IMR-90 (cell line): ENCODE data around the gene USP12.

Experiments
- RAD21 ChIP-seq: IDR thresholded peaks from 2 replicates; pipeline ENCODE4 v1.6.1; 2012; ENCODE audit warnings: low read length, improper control_type of control experiment
- TF ChIP-seq, protein P1 (sequence below): conservative IDR thresholded peaks from 2 replicates; pipeline ENCODE4 v1.5.1; 2012; ENCODE audit warnings: mild to moderate bottlenecking, low read depth, low read length, improper control_type of control experiment

GRCh38 chr13:27193496-27193895 is 21.9 kb upstream of the USP12 start:
- TF ChIP-seq, protein P1, sequence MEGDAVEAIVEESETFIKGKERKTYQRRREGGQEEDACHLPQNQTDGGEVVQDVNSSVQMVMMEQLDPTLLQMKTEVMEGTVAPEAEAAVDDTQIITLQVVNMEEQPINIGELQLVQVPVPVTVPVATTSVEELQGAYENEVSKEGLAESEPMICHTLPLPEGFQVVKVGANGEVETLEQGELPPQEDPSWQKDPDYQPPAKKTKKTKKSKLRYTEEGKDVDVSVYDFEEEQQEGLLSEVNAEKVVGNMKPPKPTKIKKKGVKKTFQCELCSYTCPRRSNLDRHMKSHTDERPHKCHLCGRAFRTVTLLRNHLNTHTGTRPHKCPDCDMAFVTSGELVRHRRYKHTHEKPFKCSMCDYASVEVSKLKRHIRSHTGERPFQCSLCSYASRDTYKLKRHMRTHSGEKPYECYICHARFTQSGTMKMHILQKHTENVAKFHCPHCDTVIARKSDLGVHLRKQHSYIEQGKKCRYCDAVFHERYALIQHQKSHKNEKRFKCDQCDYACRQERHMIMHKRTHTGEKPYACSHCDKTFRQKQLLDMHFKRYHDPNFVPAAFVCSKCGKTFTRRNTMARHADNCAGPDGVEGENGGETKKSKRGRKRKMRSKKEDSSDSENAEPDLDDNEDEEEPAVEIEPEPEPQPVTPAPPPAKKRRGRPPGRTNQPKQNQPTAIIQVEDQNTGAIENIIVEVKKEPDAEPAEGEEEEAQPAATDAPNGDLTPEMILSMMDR, result no peak
- TF ChIP-seq RAD21, result no peak
